Gastroesophageal sphincter (tissue), 4 donors: ENCODE results near the gene ALS2. TPM values are rescaled to one million over a fixed set of nuclear protein-coding genes. Genes with fewer than 3 reads are reported as not detected.

Experiments
- ATAC-seq: fragments of 150-250 bp; one replicate; pipeline ENCODE4 v1.9.1; 2016; ENCODE audit warnings: mild to moderate bottlenecking, moderate library complexity
- H3K27ac ChIP-seq, 4 donors: fragments of 200-600 bp; sonication (generic) in 3 of 4; 1 replicate in 3 of 4; 2 replicates in 1 of 4; pipeline ENCODE4 v1.5.1; 2016 to 2019
- H3K27me3 ChIP-seq: fragments of 200-600 bp; sonication (generic); one replicate; pipeline ENCODE4 v1.5.1; 2019
- H3K36me3 ChIP-seq, 2 donors: fragments of 200-600 bp; sonication (generic); one replicate each; pipeline ENCODE4 v1.5.1; 2019; ENCODE audit warnings: control low read depth in 1 of 2
- H3K4me1 ChIP-seq, 3 donors: fragments of 200-600 bp; sonication (generic); 1 replicate in 2 of 3; 2 replicates in 1 of 3; pipeline ENCODE4 v1.5.1; 2016 to 2019; ENCODE audit warnings: control low read depth in 2 of 3
- H3K4me3 ChIP-seq, 2 donors: fragments of 200-600 bp; sonication (generic); one replicate each; pipeline ENCODE4 v1.5.1; 2019; ENCODE audit warnings: mild to moderate bottlenecking in 1 of 2, moderate library complexity in 1 of 2
- H3K9me3 ChIP-seq, 3 donors: fragments of 200-600 bp; sonication (generic); one replicate each; pipeline ENCODE4 v1.5.1; 2017 to 2019; ENCODE audit warnings: control low read depth in 2 of 3
- EP300 ChIP-seq: sonication (generic); formaldehyde crosslinking; IDR thresholded peaks from one replicate; pipeline ENCODE4 v1.6.1; 2017; ENCODE audit warnings: antibody characterized with exemption, mild to moderate bottlenecking
- POLR2A ChIP-seq, 2 donors: fragments of 450-650 bp; IDR thresholded peaks; one replicate each; pipeline ENCODE4 v1.6.1; 2017; ENCODE audit warnings: antibody characterized with exemption in 2 of 2, mild to moderate bottlenecking in 2 of 2, moderate library complexity in 1 of 2
- POLR2AphosphoS5 ChIP-seq: sonication (generic); formaldehyde crosslinking; IDR thresholded peaks from one replicate; pipeline ENCODE4 v1.6.1; 2017; ENCODE audit warnings: antibody characterized with exemption
- WGBS, 2 donors: methylation state at CpG; one replicate each; pipeline ENCODE4 v1.1.5; 2018; ENCODE audit warnings: low coverage in 1 of 2; 5-methylcytosine and 5-hydroxymethylcytosine counted together
- total RNA-seq, 4 donors: library from RNA; depleted of rRNA; stranded (reverse); fragments of >200 nt; gene quantifications; one replicate each; pipeline ENCODE4 v1.1.0, GENCODE V29; 2016
- TF ChIP-seq, protein P1 (sequence below), 4 experiments: fragments of 200-600 bp in 2 of 4; fragments of 450-650 bp in 2 of 4; sonication (generic) in 1 of 4; IDR thresholded peaks; one replicate each; pipeline ENCODE4 v1.5.1; 2017 to 2019; ENCODE audit warnings: antibody characterized with exemption in 4 of 4, mild to moderate bottlenecking in 2 of 4, moderate library complexity in 2 of 4

Gene ALS2
- total RNA-seq: 10 to 100 TPM; 15.2 to 26.7 (median 20.8) TPM

DNA sequence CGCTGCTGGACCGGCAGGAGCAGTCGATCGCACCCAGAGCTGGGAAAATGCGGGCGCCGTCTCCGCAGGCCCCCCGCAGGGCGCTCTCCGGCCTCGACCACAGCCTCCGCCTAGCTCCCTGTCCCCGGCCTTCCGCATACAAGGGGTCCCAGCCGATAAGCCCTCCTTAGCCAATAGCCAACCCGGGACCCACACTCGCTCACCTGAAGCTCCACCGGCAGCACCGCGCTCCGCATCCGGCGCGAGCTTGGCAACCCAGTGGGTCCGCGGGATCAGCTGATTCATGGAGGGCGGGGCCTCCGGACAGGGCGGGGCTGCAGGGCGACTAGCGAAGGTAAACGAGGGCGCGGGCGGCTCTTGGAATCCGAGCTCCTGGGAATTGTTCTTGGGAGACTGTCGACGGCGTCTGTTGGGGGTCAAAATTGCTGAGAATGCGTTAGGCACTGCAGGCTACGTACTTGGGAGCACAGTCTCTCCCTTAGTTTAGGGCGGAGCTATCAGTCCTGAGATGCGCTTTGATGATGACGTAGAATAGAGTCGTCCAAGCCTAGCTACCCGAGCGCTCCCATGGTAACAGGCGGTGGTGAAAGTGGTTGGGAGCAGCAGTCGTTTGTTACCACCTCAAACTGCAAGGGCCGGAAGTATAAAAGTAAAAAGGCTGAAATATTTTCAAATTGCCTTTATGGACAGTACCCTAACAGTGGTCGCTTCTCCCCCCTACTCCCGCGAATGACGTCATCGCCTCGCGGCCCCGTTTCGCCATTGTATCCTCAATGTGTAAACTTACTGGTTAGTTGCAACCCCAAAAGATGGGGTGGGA is at the start of gene ALS2:
Gene ALS2, minus strand, starts transcription at position 260 of the 820 bp plus-strand sequence. CDS start 12,048 bp downstream, outside the sequence.
- Histone ChIP-seq H3K27ac (peak within 1 kb of the TSS; percentile 36 to 98 (median 90)), H3K9me3 (no peaks in the 10 kb centered on the region), H3K27me3 (no peaks in the 10 kb centered on the region), H3K36me3 (no peaks in the 10 kb centered on the region), H3K4me1 (peaks cover 5 to 29% (median 7%) of the 10 kb centered on the region in 3 donors), H3K4me3 (peak within 1 kb of the TSS; percentile 55 to 78)
- TF ChIP-seq POLR2AphosphoS5 (peak; percentile 82), POLR2A (IDR thresholded peaks at IDR 0.05) (peak; percentile 48 to 50), EP300 (no peak)
- WGBS, 2 donors: 0% methylated on average over 7 to 10 of the region's 60 CpGs
- ATAC-seq: peak; percentile 98

- H3K36me3 ChIP-seq: no peaks in the 10 kb centered on the region
- no peaks in the 10 kb centered on the region for H3K27me3 ChIP-seq
- no peaks in the 10 kb centered on the region for H3K4me1 ChIP-seq
- 73 to 79% methylated on average over 2 of the region's 2 CpGs for WGBS, 2 donors
- no peaks in the 10 kb centered on the region for H3K9me3 ChIP-seq
- no peak for ATAC-seq
- H3K27ac ChIP-seq: no peak overlapping the region
- TF ChIP-seq, protein P1, sequence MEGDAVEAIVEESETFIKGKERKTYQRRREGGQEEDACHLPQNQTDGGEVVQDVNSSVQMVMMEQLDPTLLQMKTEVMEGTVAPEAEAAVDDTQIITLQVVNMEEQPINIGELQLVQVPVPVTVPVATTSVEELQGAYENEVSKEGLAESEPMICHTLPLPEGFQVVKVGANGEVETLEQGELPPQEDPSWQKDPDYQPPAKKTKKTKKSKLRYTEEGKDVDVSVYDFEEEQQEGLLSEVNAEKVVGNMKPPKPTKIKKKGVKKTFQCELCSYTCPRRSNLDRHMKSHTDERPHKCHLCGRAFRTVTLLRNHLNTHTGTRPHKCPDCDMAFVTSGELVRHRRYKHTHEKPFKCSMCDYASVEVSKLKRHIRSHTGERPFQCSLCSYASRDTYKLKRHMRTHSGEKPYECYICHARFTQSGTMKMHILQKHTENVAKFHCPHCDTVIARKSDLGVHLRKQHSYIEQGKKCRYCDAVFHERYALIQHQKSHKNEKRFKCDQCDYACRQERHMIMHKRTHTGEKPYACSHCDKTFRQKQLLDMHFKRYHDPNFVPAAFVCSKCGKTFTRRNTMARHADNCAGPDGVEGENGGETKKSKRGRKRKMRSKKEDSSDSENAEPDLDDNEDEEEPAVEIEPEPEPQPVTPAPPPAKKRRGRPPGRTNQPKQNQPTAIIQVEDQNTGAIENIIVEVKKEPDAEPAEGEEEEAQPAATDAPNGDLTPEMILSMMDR (IDR thresholded peaks at IDR 0.05): no peak
- TF ChIP-seq POLR2AphosphoS5 (no peak), POLR2A (IDR thresholded peaks at IDR 0.05) (no peak), EP300 (no peak)
- no peak overlapping the region for H3K4me3 ChIP-seq
Observed at GRCh38 chr2:201828220-201828619, 47.5 kb upstream of the ALS2 start.

DNA sequence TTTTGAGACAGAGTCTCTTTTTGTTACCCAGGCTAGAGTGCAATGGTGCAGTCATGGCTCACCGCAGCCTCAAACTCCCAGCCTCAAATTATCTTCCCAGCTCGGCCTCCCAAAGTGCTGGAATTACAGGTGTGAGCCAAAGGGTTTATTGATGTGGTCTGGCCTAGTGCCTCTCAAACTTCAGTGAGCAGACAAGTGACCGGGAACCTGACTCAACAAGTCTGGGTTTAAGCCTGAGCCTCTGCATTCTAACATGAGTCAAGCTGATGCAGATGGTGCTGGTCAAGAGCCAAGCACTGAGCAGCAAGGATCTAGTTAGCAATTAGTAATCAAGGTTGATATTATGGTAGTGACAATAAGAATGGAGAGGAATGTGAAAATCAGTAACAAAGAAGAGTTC is 46.9 kb upstream of the ALS2 start:
- Histone ChIP-seq H3K9me3 (no peaks in the 10 kb centered on the region), H3K4me1 (no peaks in the 10 kb centered on the region), H3K27me3 (no peaks in the 10 kb centered on the region), H3K27ac (no peak overlapping the region), H3K4me3 (no peak overlapping the region), H3K36me3 (no peaks in the 10 kb centered on the region)
- WGBS, 2 donors: 74 to 100% methylated on average over 2 of the region's 3 CpGs
- no peak for ATAC-seq
- TF ChIP-seq POLR2A (IDR thresholded peaks at IDR 0.05) (no peak), EP300 (no peak), POLR2AphosphoS5 (no peak)
- TF ChIP-seq, protein P1 (IDR thresholded peaks at IDR 0.05): no peak

DNA sequence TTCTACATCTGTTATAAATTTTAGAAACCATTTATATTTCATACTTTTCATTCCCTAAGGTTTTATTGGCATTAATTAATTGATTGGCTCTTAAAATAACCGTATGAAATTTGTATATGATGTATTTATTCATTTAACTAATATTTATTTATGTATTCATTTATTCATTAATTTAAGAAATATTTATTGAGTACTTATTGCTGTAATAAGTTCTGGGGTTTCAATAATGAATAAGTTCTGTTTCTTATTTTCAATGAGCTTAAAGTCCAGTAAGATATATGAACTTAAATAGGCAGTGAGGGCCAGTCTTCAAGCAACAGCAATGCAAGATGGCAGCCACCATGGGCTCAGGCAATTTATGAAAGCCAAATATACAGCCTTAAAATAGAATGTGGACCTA is 43.5 kb upstream of the ALS2 start:
- 77 to 88% methylated on average over 1 of the region's 1 CpG for WGBS, 2 donors
- no peak for ATAC-seq

GRCh38 chr2:201821080-201821479 is 40.3 kb upstream of the ALS2 start:
- Histone ChIP-seq H3K27ac (no peak overlapping the region), H3K36me3 (no peaks in the 10 kb centered on the region), H3K27me3 (no peaks in the 10 kb centered on the region), H3K4me3 (no peak overlapping the region), H3K4me1 (no peaks in the 10 kb centered on the region), H3K9me3 (no peaks in the 10 kb centered on the region)
- WGBS, 2 donors: 45 to 100% methylated on average over 1 to 2 of the region's 5 CpGs
- TF ChIP-seq POLR2AphosphoS5 (no peak), EP300 (no peak), POLR2A (IDR thresholded peaks at IDR 0.05) (no peak)
- TF ChIP-seq, protein P1 (IDR thresholded peaks at IDR 0.05): no peak
- ATAC-seq: no peak

More for the DNA sequence above, 43.5 kb upstream of the ALS2 start:
- Histone ChIP-seq H3K27me3 (no peaks in the 10 kb centered on the region), H3K9me3 (no peaks in the 10 kb centered on the region), H3K4me3 (no peak overlapping the region), H3K36me3 (no peaks in the 10 kb centered on the region), H3K27ac (no peak overlapping the region), H3K4me1 (no peaks in the 10 kb centered on the region)
- no peak for TF ChIP-seq POLR2AphosphoS5
- TF ChIP-seq POLR2A (IDR thresholded peaks at IDR 0.05): no peak
- TF ChIP-seq, protein P1 (IDR thresholded peaks at IDR 0.05): no peak
- no peak for TF ChIP-seq EP300
